Measurements from ENCODE around the gene NFIC. TPM values are rescaled to one million over a fixed set of nuclear protein-coding genes. Genes with fewer than 3 reads are reported as not detected.

NFIC gene
- total RNA-seq, 4 donors from 2014 or later = 125 to 285 (median 155) TPM

DNA sequence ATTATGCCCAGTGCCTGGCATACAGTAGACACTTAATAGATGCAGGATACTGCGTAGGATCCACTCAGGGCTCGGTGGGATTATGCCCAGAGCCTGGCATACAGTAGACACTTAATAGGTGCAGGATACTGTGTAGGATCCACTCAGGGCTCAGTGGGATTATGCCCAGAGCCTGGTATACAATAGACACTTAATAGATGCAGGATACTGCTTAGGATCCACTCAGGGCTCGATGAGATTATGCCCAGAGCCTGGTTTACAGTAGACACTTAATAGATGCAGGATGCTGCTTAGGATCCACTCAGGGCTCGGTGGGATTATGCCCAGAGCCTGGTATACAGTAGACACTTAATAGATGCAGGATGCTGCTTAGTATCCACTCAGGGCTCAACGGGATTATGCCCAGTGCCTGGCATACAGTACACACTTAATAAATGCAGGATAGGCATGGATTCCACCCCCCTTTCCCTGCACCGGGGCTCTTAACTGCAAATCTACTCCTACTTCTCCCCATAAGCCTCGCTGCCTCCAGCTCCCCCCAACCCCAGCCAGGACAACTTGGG lies 89.1 kb downstream of the NFIC start:
- H3K27ac ChIP-seq = peak overlapping the region in 3 of 4 donors; percentile 85 to 92 (median 87)
- WGBS, 2 donors (ENCODE audit: low coverage in 1 of 2) = 61 to 79% methylated on average over 3 to 5 of the region's 7 CpGs

DNA sequence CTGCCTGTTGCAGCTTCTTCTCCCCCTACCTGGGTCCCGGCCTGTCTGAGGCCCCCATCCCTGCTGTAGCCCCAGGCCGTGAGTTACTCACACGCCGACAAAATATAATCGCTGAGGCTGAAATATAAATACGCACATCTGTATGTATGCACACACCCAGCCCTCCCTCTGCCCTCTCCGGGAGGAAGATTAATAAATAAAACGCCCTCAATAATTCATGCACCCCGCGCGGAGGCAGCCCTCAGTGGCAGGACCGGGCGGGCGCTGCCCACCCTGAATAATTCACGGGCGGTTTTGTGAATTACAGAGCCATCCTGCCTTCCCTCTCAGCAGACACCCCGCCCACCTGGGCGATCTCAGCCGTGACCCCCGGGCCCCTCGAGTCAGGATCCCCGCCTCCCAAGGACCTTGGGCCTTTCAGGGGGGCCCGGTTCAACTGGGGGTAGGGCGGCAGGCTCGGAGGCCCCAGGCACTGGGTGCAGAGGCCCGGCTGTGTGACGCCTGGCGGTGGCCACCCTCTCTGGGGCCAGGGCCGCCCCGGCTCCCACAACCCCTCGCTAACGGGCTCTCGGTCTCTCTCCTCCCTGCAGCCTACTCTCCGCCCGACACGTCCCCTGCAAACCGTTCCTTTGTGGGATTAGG lies 89.7 kb downstream of the NFIC start:
- no peaks in the 10 kb centered on the region for H3K9me3 ChIP-seq
- peaks cover 0 to 91% (median 35%) of the 10 kb centered on the region in 3 donors for H3K4me1 ChIP-seq
- no peak for ATAC-seq
- H3K27me3 ChIP-seq = no peaks in the 10 kb centered on the region
- no peak for TF ChIP-seq POLR2A (IDR thresholded peaks at IDR 0.05)
- TF ChIP-seq EP300 (IDR thresholded peaks at IDR 0.05) = no peak
- no peak for TF ChIP-seq POLR2AphosphoS5 (IDR thresholded peaks at IDR 0.05)
- TF ChIP-seq, protein P1, sequence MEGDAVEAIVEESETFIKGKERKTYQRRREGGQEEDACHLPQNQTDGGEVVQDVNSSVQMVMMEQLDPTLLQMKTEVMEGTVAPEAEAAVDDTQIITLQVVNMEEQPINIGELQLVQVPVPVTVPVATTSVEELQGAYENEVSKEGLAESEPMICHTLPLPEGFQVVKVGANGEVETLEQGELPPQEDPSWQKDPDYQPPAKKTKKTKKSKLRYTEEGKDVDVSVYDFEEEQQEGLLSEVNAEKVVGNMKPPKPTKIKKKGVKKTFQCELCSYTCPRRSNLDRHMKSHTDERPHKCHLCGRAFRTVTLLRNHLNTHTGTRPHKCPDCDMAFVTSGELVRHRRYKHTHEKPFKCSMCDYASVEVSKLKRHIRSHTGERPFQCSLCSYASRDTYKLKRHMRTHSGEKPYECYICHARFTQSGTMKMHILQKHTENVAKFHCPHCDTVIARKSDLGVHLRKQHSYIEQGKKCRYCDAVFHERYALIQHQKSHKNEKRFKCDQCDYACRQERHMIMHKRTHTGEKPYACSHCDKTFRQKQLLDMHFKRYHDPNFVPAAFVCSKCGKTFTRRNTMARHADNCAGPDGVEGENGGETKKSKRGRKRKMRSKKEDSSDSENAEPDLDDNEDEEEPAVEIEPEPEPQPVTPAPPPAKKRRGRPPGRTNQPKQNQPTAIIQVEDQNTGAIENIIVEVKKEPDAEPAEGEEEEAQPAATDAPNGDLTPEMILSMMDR (IDR thresholded peaks at IDR 0.05) = no peak
- WGBS, 2 donors (ENCODE audit: low coverage in 1 of 2) = no CpG with 5 or more reads among the region's 37 CpGs
- H3K36me3 ChIP-seq = peaks cover 0 to 84% of the 10 kb centered on the region in 2 donors
- H3K27ac ChIP-seq = peak overlapping the region in 3 of 4 donors; percentile 85 to 92 (median 87)
- no peak overlapping the region for H3K4me3 ChIP-seq

More for the DNA sequence above, 89.1 kb downstream of the NFIC start:
- TF ChIP-seq EP300 (IDR thresholded peaks at IDR 0.05) (no peak), POLR2AphosphoS5 (IDR thresholded peaks at IDR 0.05) (no peak), POLR2A (IDR thresholded peaks at IDR 0.05) (no peak)
- TF ChIP-seq, protein P1 (IDR thresholded peaks at IDR 0.05) = no peak
- no peaks in the 10 kb centered on the region for H3K9me3 ChIP-seq
- H3K36me3 ChIP-seq = peaks cover 0 to 84% of the 10 kb centered on the region in 2 donors
- no peak overlapping the region for H3K4me3 ChIP-seq
- no peaks in the 10 kb centered on the region for H3K27me3 ChIP-seq
- peaks cover 0 to 91% (median 38%) of the 10 kb centered on the region in 3 donors for H3K4me1 ChIP-seq
- ATAC-seq = no peak

DNA sequence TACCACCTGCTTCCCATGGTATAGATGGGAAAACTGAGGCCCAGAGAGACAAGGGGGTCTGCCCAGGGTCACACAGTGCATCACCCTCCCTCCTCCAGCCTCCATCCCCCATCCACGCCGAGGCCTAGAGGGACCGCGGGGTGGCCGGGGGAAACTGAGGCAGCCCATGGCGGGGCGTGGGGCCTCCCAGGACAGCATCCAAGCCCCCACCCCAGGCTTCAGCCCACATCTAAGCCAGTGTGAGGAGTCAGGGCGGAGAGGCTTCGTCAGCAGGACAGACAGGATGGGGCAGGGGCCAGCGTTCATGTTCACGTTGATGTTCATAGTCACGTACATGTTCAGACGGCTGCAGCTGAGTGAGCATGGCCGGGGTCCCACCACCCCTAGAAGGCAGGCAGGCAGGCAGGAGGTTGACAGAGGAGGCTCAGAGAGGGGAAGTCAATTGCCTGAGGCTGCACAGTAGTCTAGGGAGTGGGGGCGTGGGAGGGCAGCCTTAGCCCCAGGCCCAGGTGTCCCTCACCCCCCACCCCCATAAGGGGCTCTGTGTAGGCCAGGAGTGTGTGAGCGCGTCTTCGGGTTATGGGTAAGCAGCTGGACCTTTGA lies 90.6 kb downstream of the NFIC start:
- no peak for ATAC-seq
- H3K36me3 ChIP-seq = peaks cover 0 to 85% of the 10 kb centered on the region in 2 donors
- peak overlapping the region; percentile 12 to 92 (median 86) for H3K27ac ChIP-seq
- no peaks in the 10 kb centered on the region for H3K9me3 ChIP-seq
- no peak overlapping the region for H3K4me3 ChIP-seq
- H3K27me3 ChIP-seq = no peaks in the 10 kb centered on the region
- TF ChIP-seq, protein P1 (IDR thresholded peaks at IDR 0.05) = no peak
- TF ChIP-seq POLR2A (IDR thresholded peaks at IDR 0.05) (no peak), POLR2AphosphoS5 (IDR thresholded peaks at IDR 0.05) (no peak), EP300 (IDR thresholded peaks at IDR 0.05) (no peak)
- 50% methylated on average over 2 of the region's 18 CpGs; no CpG with 5 or more reads in 1 of the 2 donors for WGBS, 2 donors (ENCODE audit: low coverage in 1 of 2)
- peaks cover 0 to 89% (median 30%) of the 10 kb centered on the region in 3 donors for H3K4me1 ChIP-seq

DNA sequence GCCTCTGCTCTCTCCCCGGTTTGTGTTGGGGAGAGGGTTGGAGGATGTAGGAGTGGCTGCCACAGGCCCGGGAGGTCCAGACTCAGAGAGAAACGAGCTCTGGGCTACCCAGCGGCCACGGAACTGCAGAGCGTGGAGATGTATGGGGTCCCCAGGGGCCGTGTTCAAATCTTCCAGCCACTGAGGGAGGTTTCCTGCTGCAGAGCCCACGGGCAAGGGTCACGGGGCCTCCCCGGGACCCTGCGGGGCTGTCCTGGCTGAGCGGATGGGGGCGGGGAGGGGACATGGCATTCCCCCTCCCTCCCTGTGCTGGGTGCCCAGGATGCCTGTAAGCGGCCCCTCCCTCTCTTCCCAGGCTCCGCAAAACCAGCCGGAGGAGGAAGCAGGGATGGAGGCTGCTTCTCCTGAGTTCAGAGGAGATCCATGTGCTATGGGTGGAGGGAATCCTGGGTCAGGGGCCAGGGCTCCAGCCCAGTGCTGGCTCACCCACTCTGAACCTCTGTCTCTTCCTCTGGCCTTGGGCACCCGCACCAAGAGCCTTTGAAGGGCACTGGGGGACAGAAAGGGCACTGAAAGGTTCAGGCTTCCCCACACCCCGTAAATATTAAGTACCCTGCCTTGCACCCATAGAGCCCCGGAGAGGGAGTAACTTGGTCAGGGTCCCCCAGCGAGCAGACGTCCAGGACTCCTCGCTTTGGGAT lies 91.3 kb downstream of the NFIC start:
- WGBS, 2 donors (ENCODE audit: low coverage in 1 of 2) = 48% methylated on average over 6 of the region's 22 CpGs; no CpG with 5 or more reads in 1 of the 2 donors
- no peak overlapping the region for H3K4me3 ChIP-seq
- peaks cover 0 to 85% of the 10 kb centered on the region in 2 donors for H3K36me3 ChIP-seq
- peaks cover 0 to 92% (median 31%) of the 10 kb centered on the region in 3 donors for H3K4me1 ChIP-seq
- peak; percentile 9 for ATAC-seq
- H3K27me3 ChIP-seq = no peaks in the 10 kb centered on the region
- no peak for TF ChIP-seq POLR2A (IDR thresholded peaks at IDR 0.05)
- TF ChIP-seq EP300 (IDR thresholded peaks at IDR 0.05) = no peak
- TF ChIP-seq, protein P1 (IDR thresholded peaks at IDR 0.05) = no peak
- no peak for TF ChIP-seq POLR2AphosphoS5 (IDR thresholded peaks at IDR 0.05)
- H3K27ac ChIP-seq = peak overlapping the region; percentile 12 to 92 (median 86)
- no peaks in the 10 kb centered on the region for H3K9me3 ChIP-seq

All from gastroesophageal sphincter (tissue), 4 donors.